NCI-H1048 (cell line): ENCODE measurements around the gene ABCA13.

Experiments
- DNase-seq: peaks from one replicate; lab custom pipeline; 2025; lab: John Stamatoyannopoulos, UW

The ABCA13 gene

GRCh38 chr7:48245751-48246472 lies 74.7 kb downstream of the ABCA13 start:
- no peak for DNase-seq

GRCh38 chr7:48249166-48249565 lies 77.9 kb downstream of the ABCA13 start:
- DNase-seq = no peak

GRCh38 chr7:48250441-48250951 lies 79.2 kb downstream of the ABCA13 start:
- no peak for DNase-seq

GRCh38 chr7:48251766-48252165 lies 80.5 kb downstream of the ABCA13 start:
- no peak for DNase-seq

- DNase-seq = no peak
These were observed 81.7 kb downstream of the ABCA13 start for GRCh38 chr7:48252995-48253394.

- DNase-seq = no peak
These were observed 83.8 kb downstream of the ABCA13 start for GRCh38 chr7:48255046-48255445.

GRCh38 chr7:48259463-48260280 lies 88.4 kb downstream of the ABCA13 start:
- DNase-seq = no peak

GRCh38 chr7:48261696-48262095 lies 90.4 kb downstream of the ABCA13 start:
- DNase-seq = no peak

GRCh38 chr7:48262606-48263310 lies 91.5 kb downstream of the ABCA13 start:
- no peak for DNase-seq

- DNase-seq = no peak
These were observed 92.0 kb downstream of the ABCA13 start for GRCh38 chr7:48263311-48263650.

GRCh38 chr7:48269066-48269465 lies 97.8 kb downstream of the ABCA13 start:
- no peak for DNase-seq

GRCh38 chr7:48274662-48275061 lies 103.4 kb downstream of the ABCA13 start:
- no peak for DNase-seq

GRCh38 chr7:48279420-48279819 lies 108.2 kb downstream of the ABCA13 start:
- no peak for DNase-seq

GRCh38 chr7:48280100-48280499 lies 108.8 kb downstream of the ABCA13 start:
- DNase-seq = no peak

- no peak for DNase-seq
These were observed 114.1 kb downstream of the ABCA13 start for GRCh38 chr7:48285373-48285772.

GRCh38 chr7:48286836-48287235 lies 115.6 kb downstream of the ABCA13 start:
- no peak for DNase-seq

- no peak for DNase-seq
These were observed 118.4 kb downstream of the ABCA13 start for GRCh38 chr7:48289656-48290055.

- no peak for DNase-seq
These were observed 121.7 kb downstream of the ABCA13 start for GRCh38 chr7:48292949-48293348.

- no peak for DNase-seq
These were observed 124.2 kb downstream of the ABCA13 start for GRCh38 chr7:48295296-48295971.

GRCh38 chr7:48296966-48297365 lies 125.7 kb downstream of the ABCA13 start:
- DNase-seq = no peak

GRCh38 chr7:48298779-48299178 lies 127.5 kb downstream of the ABCA13 start:
- no peak for DNase-seq

- no peak for DNase-seq
These were observed 128.4 kb downstream of the ABCA13 start for GRCh38 chr7:48299580-48300169.
